Measurements from ENCODE around the gene ANKRD33B. TPM values are rescaled to one million over a fixed set of nuclear protein-coding genes. Genes with fewer than 3 reads are reported as not detected.

The ANKRD33B gene
- total RNA-seq, 4 donors from 2014 or later = 0.57 to 6.5 (median 1.7) TPM

- no peak for TF ChIP-seq POLR2A (IDR thresholded peaks at IDR 0.05)
- TF ChIP-seq, protein P1, sequence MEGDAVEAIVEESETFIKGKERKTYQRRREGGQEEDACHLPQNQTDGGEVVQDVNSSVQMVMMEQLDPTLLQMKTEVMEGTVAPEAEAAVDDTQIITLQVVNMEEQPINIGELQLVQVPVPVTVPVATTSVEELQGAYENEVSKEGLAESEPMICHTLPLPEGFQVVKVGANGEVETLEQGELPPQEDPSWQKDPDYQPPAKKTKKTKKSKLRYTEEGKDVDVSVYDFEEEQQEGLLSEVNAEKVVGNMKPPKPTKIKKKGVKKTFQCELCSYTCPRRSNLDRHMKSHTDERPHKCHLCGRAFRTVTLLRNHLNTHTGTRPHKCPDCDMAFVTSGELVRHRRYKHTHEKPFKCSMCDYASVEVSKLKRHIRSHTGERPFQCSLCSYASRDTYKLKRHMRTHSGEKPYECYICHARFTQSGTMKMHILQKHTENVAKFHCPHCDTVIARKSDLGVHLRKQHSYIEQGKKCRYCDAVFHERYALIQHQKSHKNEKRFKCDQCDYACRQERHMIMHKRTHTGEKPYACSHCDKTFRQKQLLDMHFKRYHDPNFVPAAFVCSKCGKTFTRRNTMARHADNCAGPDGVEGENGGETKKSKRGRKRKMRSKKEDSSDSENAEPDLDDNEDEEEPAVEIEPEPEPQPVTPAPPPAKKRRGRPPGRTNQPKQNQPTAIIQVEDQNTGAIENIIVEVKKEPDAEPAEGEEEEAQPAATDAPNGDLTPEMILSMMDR (IDR thresholded peaks at IDR 0.05) = no peak
- Histone ChIP-seq H3K4me3 (no peak overlapping the region), H3K4me1 (peaks cover 4 to 30% (median 7%) of the 10 kb centered on the region in 3 donors), H3K36me3 (peaks cover 0 to 5% (median 0%) of the 10 kb centered on the region in 3 donors), H3K27ac (no peak overlapping the region), H3K9me3 (no peaks in the 10 kb centered on the region), H3K27me3 (no peaks in the 10 kb centered on the region)
- intact Hi-C loops (cut with DNase I) = loop anchor here (10.0 kb wide), 2 partner anchors 59 to 339 kb away; partner anchors contain the start of gene ANKRD33B
- DNase-seq = no peak
- WGBS, 2 donors = 83 to 93% methylated on average over 6 to 8 of the region's 10 CpGs
Measured at GRCh38 chr5:10623305-10623910, 59.5 kb downstream of the ANKRD33B start.

GRCh38 chr5:10624206-10624605, 60.3 kb downstream of the ANKRD33B start:
- TF ChIP-seq, protein P1 (IDR thresholded peaks at IDR 0.05) = no peak
- TF ChIP-seq POLR2A (IDR thresholded peaks at IDR 0.05) = no peak
- intact Hi-C loops (cut with DNase I) = loop anchor here (10.0 kb wide), 2 partner anchors 59 to 339 kb away; partner anchors contain the start of gene ANKRD33B
- H3K27me3 ChIP-seq = no peaks in the 10 kb centered on the region

DNA sequence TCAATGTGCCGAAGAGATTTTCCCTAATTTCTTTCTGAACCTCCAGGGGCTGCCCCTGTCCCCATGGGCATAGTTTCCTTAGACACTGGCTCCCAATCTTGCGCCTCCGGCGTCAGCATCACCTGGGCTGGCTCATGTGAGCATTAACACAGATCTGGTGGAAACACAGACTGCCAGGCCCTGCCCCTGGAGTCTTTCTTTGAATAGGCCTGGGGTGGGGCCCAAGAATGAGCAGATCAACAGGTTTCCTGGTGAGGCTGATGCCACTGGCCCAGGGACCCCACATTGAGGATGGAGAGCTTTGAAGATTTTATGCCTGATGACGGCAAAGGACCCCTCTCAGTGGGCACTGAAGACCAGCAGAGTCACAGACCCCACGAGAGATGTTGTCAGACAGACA, 60.8 kb downstream of the ANKRD33B start:
- Histone ChIP-seq H3K27ac (no peak overlapping the region), H3K4me3 (no peak overlapping the region), H3K36me3 (no peaks in the 10 kb centered on the region), H3K4me1 (peaks cover 4 to 30% (median 7%) of the 10 kb centered on the region in 3 donors), H3K27me3 (no peaks in the 10 kb centered on the region), H3K9me3 (no peaks in the 10 kb centered on the region)
- no peak for DNase-seq
- TF ChIP-seq, protein P1 (IDR thresholded peaks at IDR 0.05) = no peak
- TF ChIP-seq POLR2A (IDR thresholded peaks at IDR 0.05) = no peak
- WGBS, 2 donors = 87 to 88% methylated on average over 3 to 5 of the region's 6 CpGs
- intact Hi-C loops (cut with DNase I) = loop anchor here (5.0 to 10.0 kb wide), 3 partner anchors 60 to 340 kb away; partner anchors contain the start of gene ANKRD33B

More at GRCh38 chr5:10624206-10624605, 60.3 kb downstream of the ANKRD33B start:
- 83 to 88% methylated on average over 10 of the region's 11 CpGs for WGBS, 2 donors
- Histone ChIP-seq H3K4me3 (no peak overlapping the region), H3K36me3 (peaks cover 0 to 1% (median 0%) of the 10 kb centered on the region in 3 donors), H3K9me3 (no peaks in the 10 kb centered on the region), H3K27ac (no peak overlapping the region), H3K4me1 (peaks cover 4 to 30% (median 7%) of the 10 kb centered on the region in 3 donors)
- DNase-seq = no peak

DNA sequence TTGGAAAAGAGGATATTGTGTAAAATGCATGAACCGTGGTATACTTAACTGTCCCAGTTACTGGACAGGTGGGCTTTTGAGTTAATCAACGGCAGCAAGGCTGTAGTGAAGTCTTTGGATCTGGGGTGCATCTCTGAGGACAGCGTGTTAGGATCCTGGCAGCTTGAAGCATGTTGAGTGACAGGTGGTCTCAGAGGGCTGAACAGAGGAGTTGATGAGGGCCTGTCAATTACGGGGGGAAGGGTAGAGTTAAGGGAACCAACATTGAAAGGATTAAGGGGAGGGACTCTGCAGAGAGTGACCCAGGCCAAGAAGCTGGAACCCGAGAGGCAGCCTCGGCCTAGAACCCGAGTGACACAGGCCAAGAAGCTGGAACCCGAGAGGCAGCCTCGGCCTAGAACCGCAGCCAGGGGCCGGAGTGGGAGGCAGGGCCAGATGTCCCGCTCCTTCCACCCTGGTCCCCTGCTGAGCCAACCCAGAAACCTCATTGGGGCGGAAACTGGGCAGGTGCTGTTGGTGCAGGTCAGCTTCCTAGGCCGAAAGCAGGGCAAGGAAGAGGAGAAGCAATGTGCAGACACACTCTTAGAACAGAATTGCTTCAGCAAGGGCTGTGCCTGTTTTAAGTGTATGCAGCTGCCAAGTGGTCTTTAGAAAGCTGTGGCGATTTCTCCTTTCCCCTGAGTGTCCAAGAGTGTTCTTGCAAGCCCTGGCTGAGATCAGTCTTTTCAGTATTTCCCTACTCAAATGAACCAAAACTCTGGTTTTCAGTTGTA, 62.0 kb downstream of the ANKRD33B start:
- no peak for DNase-seq
- TF ChIP-seq POLR2A (IDR thresholded peaks at IDR 0.05) = no peak
- TF ChIP-seq, protein P1 (IDR thresholded peaks at IDR 0.05) = no peak
- no peaks in the 10 kb centered on the region for H3K36me3 ChIP-seq
- H3K27me3 ChIP-seq = no peaks in the 10 kb centered on the region
- no peak overlapping the region for H3K4me3 ChIP-seq
- no peaks in the 10 kb centered on the region for H3K9me3 ChIP-seq
- peak overlapping the region in 3 of 4 donors; percentile 79 to 87 (median 85) for H3K27ac ChIP-seq
- peaks cover 4 to 41% (median 7%) of the 10 kb centered on the region in 3 donors for H3K4me1 ChIP-seq
- intact Hi-C loops (cut with DNase I) = loop anchor here (5.0 to 10.0 kb wide), 3 partner anchors 61 to 341 kb away; partner anchors contain the start of gene ANKRD33B
- WGBS, 2 donors = 83 to 93% methylated on average over 13 to 15 of the region's 15 CpGs

Data from esophagus squamous epithelium (tissue), 5 donors.